ENCODE measurements around the gene SNX30.
"Not testable (repeated sequence)": the region's sequence is repeated elsewhere in the genome, so short reads cannot be mapped to it uniquely, and the experiment has no call there.

The SNX30 gene

GRCh38 chr9:112750016-112750763, at the start of gene SNX30:
Gene SNX30, plus strand, starts transcription at chr9:112750760. Its CDS starts 242 bp downstream, at chr9:112751002.
- peak; percentile 91 for DNase-seq (ENCODE audit: low spot score)

- no peak for DNase-seq (ENCODE audit: low spot score)
These were observed 47.3 kb upstream of the SNX30 start for GRCh38 chr9:112703304-112703703.

GRCh38 chr9:112705768-112706427, 44.7 kb upstream of the SNX30 start:
- peak; percentile 48 for DNase-seq (ENCODE audit: low spot score)

DNA sequence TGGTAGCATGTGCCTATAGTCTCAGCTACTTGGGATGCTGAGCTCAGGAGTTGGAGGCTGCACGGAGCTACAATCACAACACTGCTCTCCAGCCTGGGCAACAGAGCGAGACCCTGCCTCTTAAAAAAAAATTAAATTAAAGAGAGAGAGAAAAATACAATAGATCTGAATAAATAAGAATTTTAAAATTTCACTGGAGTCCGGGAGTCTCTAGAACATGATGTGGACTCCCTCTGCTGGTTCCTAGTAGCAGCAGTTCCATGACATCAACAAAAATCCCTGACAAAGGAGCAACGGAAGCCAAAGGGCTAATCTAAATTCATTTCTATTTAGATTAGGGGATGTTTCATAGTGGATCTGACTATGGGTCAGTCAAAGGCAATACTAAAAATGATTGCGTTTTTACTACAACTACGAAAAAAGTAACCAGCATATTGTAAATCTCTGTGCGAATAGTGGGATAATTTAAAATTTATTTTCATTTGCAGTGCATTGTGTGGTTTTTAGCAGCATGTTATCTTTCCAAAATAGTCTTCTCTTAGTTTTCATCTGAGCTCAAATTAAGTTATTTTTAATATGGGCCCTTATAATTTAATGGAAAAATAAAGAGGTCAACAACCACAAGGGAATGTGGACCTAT, 39.4 kb upstream of the SNX30 start:
- DNase-seq (ENCODE audit: low spot score), result no peak

- no peak for DNase-seq (ENCODE audit: low spot score)
These were observed 37.9 kb upstream of the SNX30 start for GRCh38 chr9:112712678-112713077.

GRCh38 chr9:112717661-112718331, 32.8 kb upstream of the SNX30 start, which contains the start of gene INIP:
Gene INIP, minus strand, starts transcription at chr9:112718117. Its CDS starts 1,632 bp downstream, at chr9:112716485.
- DNase-seq (ENCODE audit: low spot score), result peak; percentile 96

DNA sequence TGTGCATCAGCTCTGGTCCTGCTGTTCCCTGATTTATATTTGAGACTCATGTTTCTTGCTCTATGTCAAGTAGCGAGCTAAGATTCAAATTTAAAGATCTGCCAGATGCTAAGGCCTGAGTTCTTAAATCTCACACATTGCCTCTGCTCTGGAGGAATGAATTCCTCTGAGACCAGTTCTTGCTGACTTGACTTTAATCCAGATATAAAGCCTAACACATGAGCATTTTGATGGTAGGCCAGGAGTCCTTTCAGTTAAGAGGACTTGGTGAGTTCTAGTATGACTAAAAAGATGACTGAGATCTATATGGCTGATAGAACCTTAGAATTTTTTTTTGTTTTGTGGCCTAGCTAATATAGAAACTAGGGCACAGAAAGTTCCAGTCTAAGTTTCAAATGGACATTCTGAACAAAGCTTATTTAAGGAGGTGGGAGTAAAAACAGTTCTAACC, 31.3 kb upstream of the SNX30 start:
- no peak for DNase-seq (ENCODE audit: low spot score)

GRCh38 chr9:112719696-112720095, 30.9 kb upstream of the SNX30 start:
- no peak for DNase-seq (ENCODE audit: low spot score)

GRCh38 chr9:112720113-112720780, 30.3 kb upstream of the SNX30 start:
- DNase-seq (ENCODE audit: low spot score), result no peak

DNA sequence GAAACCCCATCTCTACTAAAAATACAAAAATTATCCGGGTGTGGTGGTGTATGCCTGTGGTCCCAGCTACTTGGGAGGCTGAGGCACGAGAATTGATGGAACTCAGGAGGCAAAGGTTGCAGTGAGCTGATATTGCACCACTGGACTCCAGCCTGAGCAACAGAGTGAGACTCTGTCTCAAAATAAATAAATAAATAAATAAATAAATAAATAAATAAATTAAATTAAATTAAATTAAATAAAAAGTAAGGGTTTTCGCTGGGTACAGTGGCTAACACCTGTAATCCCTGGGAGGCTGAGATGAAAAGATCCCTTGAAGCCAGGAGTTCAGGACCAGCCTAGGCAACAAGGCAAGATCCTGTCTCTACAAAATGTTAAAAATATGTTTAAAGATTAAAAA, 27.8 kb upstream of the SNX30 start:
- DNase-seq (ENCODE audit: low spot score), result not testable (repeated sequence)

GRCh38 chr9:112725961-112726360, 24.6 kb upstream of the SNX30 start:
- no peak for DNase-seq (ENCODE audit: low spot score)

- no peak for DNase-seq (ENCODE audit: low spot score)
These were observed 24.1 kb upstream of the SNX30 start for GRCh38 chr9:112726428-112726827.

DNA sequence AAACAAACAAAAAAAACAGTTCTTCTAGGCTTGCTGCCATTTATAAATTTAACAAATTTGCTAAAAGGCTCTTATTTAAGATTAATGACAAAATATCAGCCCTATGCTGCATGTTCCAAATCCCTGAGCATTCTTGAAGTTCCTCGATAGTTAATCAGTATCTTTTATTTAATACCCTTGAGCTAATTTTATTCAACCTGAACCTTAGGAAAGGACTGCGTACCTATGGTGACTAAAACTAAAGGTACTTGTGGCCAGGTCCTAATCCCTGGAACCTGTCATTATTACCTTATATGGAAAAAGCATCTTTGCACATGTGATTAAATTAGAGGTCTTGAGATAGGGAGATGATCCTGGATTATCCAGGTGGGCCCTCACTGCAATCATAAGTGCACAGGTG, 22.2 kb upstream of the SNX30 start:
- no peak for DNase-seq (ENCODE audit: low spot score)

- no peak for DNase-seq (ENCODE audit: low spot score)
These were observed 18.6 kb upstream of the SNX30 start for GRCh38 chr9:112731971-112732370.

- no peak for DNase-seq (ENCODE audit: low spot score)
These were observed 15.7 kb upstream of the SNX30 start for GRCh38 chr9:112734892-112735291.

DNA sequence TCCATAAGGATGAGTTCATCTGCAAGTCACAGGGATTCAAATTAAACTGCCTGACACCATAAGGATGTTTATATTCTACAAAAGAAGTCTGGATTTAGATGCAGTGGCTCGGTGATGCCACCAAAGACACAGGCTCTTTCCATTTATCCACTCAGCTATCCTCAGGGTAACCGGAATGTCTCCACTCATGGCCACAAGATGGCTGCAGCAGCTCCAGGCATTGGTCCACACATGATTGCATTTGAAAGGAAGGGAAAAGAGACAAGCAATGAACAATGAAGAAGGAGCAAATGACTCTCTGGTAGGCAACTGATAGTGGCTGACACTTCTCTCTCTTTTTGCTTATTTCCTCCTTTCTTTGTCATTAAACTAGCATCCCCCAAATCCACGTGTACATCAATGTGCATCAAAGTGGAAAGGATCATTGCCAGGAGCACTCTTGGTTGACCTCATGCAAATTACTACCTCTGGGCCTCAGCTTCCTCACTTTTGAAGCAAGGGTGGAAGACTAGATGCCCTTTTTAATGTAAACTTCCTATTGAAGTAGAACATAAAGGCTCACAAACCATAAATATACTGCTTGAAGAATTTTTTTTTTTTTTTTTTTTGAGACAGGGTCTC, 7.2 kb upstream of the SNX30 start:
- DNase-seq (ENCODE audit: low spot score), result no peak

DNA sequence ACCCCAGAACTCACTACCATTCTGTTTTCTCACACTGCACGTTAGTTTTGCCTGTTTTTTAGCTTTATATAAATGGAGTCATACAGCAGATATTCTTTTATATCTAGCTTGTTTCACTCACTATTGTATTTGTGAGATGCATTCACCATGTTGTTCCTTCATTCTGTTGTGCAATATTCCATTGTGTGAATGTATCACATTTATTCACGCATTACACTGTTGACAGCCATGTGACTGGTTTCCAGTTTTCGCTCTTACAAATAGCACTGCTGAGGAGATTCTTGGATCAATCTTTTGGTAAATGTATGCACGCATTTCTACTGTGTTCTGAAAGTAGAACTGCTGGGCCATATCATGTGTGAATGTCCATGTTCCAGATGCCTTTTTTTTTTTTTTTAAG, 6.4 kb upstream of the SNX30 start:
- no peak for DNase-seq (ENCODE audit: low spot score)

DNA sequence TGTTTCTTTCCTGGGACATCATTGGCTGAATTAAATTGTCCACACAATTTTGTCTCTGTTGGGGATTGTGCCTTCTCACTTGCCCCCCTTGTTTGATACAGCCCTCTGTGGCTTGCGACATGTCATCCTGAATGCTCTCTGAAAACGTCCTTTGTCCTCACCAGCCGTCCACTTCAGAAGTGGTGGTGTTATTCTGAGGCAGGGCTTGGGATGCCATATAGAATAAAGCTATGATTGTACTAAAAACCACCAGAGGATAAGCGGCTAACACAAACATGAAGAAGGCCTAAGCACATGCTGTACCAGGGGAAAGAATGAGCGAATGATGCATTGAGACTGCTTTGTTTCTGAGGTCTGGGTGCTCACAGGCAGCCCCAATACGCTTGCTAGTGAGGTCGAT, 3.5 kb upstream of the SNX30 start:
- DNase-seq (ENCODE audit: low spot score), result no peak

GRCh38 chr9:112750764-112751055, 150 bp downstream of the SNX30 start:
- DNase-seq (ENCODE audit: low spot score), result no peak

DNA sequence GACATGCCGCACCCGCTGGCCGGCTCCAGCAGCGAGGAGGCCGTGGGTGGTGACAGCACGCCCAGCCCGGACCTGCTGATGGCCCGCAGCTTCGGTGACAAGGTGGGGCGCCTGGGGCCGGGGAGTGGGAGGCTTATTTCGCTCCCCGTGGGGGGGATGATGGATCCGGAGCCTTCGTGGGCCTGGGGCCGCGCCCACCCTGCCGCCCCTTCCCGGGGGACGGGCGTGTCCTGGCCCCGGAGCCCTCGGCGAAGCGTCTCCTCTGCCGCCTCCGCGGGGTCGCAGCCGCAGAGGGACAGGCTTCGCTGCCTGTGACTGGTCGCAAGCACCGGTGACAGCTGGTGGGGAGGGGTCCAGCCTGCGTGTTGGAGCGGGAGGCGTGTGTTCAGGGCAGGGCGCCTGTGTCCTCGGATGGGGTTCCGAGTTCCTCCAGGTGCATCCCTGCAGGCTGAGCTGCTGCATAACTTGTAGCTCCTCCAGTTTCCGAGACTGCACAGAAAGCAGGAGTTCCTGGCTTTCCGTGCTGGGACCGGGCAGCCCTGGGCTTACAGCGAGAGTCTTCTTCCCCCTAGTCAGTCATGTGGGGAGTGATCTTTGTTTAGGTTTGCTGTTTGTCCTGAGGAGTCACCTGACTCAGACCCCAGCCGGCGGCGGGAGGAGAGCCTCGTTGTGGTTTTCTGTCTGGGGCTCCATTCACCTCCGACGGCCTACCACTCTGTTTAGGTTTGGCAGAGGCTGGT, 666 bp downstream of the SNX30 start:
- peak; percentile 81 for DNase-seq (ENCODE audit: low spot score)

Measured in ecto neural progenitor cell (in vitro differentiated cells).